Superior temporal gyrus (tissue), 1 donor: ENCODE data around the gene USP32.
A peak's percentile ranks its signal among the peaks of the same experiment; 100 is the strongest.
"Not testable (repeated sequence)": the region's sequence is repeated elsewhere in the genome, so short reads cannot be mapped to it uniquely, and the experiment has no call there.

ENCODE experiments used
- DNase-seq: peaks from one replicate; pipeline ENCODE4 v3.0.0-alpha.2; 2016; ENCODE audit errors: extremely low spot score

Gene USP32

DNA sequence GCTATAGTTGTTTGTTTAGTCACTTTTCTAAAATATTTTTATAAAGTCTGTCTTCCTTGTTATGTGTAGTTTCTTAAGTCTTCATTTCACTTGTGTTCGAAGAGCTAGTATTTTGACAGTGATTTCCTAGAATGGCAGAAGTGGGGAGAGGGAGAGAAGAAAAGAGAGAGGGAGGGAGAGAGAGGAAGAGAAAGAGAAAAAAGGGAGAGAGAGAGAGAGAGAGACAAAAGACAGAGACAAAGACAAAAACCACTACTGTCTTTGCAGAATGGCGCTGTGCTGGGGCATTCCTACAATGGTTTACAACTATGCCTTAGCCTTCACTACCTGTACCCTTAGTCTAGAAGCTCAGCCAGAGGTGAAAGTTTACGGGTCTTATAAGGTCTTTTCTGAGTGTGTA lies 151.6 kb downstream of the USP32 start:
- no peak for DNase-seq

DNA sequence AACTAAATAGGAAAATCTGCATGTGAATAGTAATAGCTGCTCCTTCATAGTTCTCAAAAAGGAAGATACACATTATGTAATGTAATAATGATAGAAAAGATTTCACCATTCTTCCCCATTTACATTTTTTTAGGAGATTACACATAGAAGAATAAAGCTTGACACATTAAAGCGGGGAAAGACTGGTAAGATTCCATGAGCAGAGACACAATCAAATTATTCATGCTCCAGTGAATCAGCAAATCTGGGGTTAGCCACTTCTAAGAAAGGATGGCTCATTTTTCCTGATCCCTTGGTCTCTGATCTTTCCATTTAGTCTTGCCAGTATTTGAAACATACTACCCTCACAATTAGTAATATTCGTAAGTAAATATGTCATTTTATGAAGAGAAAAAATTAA lies 160.2 kb downstream of the USP32 start:
- DNase-seq: peak; percentile 78

DNA sequence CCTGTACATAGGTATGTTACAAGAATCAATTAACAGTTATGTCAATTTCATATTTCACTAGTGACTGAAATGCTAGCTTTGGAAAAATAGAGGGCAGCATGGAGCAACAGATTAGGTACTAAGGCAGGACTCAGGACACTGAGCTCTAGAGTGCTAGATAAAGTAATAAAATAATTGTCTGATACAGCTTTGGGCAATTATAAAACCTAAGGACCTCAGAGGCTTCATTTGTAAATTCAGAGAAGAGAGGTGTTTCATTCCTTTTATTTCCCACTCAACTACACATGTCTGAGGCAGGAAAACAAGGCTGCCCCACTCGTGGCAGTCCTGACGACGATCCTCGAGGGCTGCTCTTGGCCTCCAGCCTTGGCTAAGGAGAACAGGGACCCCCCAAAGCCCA lies 160.7 kb downstream of the USP32 start:
- DNase-seq: peak; percentile 83

DNA sequence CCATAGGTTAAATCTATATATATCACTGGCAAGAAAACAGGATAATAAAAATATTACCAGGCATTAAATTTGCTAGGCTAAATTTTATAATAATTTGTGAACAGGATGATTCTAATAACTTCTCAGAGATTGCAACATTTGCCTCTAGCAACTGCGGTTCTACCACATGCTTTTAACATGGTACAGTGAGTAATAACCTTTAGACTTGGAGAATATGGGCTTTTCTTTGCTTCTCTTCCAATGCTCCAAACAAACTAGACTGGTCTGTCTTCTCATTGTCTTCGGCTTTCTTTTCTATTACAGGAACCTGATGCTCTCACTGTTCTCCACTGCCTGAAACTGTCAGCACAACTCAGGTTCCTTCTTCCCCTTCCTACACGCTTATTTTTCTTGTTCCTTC lies 161.6 kb downstream of the USP32 start:
- DNase-seq: no peak

DNA sequence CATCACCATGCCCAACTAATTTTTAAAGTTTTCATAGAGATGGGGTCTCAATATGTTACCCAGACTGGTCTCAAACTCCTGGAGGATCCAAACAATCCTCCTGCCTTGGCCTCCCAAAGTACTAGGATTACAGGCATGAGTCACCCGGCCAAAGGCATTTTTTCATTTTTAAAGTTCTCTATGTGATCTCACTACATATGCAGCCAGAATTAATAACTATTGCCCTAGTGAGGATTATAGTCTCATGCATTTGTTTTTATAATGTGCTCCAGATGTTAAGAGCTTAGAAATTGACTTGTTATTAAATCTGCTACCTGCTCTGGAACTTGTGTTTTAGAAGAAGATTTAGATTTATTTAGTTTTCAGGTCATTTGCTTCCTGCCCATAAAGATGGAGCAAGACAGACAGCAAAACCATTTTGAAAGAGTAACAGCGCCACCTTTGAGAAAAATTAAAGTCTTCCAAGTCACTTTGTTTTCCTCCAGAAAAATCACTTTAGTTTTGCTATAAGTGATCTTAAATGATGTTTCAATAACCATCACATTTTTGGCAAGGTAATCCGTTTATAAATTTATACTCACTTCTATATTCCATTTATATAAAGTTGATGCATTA lies 162.6 kb downstream of the USP32 start:
- DNase-seq: no peak

DNA sequence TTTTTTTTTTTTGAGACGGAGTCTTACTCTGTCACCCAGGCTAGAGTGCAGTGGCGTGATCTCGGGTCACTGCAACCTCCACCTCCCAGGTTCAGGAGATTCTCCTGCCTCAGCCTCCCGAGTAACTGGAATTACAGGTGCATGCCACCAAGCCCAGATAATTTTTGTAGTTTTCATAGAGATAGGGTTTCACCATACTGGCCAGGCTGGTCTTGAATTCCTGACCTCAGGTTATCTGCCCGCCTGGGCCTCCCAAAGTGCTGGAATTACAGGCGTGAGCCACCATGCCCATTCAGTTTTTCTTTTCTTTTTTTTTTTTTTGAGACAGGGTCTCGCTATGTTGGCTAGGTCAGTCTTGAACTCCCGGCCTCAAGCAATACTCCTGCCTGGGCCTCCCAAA lies 164.7 kb downstream of the USP32 start:
- not testable (repeated sequence) for DNase-seq

DNA sequence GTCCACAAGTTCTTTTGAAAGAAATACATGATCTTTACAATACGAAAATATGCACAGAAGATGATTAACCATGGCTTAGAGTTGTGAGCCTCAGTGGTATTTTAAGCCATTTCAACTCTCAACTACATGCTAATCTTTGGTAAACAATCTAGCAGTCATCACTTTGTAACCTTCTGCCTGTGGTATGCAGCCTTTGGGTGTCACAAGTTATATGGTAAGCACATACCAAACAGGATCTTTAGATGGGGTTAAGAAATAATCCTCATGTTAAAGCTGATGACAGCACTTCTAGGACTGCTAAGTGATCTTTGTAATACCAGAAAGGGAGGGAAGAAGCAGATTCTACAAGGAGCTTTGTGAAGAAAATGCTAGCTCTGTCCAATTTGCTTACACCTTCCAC lies 167.9 kb downstream of the USP32 start:
- DNase-seq: no peak

DNA sequence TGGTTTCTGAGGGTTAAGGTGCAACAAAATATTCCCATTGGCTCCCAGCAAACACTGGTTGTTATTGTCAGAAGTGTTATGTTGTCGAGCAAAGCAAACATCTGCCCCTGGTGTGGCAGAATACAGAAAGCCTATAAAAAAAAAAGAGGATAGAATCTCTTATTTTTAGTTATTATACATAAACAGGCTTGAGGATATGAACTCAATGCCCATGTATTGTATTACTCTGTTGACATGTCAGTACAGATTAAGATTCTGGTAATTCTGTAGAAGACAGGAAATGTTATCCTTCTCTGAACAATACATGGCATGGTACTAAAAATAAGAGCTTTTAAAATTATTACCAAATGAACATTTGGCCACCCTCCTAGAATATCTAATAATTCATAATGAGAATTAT lies 168.5 kb downstream of the USP32 start:
- no peak for DNase-seq

DNA sequence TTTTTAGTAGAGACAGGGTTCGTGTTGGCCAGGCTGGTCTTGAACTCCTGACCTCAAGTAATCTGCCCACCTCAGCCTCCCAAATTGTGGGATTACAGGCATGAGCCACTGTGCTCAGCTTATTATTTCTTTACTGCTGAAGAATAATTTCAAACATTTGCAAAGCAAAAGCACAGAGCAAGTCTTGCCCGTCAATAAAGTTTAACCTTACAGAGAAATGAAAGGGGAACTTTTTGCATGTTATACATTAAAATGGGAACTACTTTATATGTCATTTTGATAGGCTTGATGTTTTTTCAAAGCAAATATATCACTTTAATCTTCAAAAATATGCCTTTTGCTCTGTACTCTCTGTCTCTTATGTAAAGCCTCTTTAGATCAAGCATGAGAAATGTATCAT lies 173.2 kb downstream of the USP32 start:
- not testable (repeated sequence) for DNase-seq

DNA sequence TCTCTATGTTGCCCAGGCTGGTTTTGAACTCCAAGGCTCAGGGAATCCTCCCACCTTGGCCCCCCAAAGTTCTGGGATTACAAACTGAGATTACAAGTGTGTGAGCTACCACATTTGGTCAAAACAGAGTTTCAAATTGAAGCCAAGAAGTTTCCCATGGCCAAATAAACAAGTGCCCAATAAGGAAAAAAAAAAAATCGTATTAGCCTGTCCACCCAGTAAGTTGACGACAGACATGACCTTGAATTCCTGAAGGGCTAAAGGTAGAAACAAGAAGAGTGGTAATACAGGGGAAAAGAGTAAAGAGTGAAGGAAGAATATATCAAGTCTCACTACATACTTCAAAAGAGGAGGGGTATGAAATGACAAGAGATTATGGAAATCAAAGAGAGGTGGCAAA lies 176.0 kb downstream of the USP32 start:
- DNase-seq: not testable (repeated sequence)

DNA sequence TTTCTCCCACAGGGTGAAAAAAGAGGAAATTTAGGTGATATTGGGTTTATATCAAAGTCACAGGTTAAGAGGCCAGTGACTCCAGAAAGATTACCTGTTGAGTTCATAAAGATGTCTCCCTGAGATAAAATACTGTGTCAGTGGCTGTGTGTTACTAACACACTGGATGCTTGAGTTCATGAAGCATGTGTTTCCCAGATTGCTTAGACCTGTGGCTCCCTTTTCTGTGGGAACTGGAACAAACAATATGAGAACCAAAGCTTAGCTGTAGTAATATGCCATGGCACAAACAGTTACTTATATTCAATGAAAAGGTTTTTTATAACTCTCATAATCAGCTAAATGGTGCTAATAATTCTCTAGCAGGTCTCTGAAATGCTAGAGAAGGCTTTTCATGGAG lies 180.7 kb downstream of the USP32 start:
- not testable (repeated sequence) for DNase-seq

DNA sequence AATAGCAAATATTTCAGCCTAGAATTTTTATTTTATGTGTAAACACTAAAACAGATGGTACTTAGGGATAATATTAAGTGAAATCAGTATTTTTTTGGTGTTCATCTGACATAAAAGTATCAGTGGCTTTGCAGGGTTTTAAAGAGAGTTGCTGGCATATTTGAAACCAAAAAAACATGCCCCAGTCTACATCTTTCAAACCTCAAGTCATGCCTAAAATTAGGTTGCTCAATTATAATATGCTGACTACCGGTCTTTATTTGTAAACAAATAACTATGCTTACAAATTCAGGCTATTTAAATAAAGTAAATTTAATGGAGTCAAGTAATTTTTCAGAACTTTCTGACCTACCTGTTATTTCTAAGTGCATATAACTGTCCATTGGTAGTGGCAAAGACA lies 183.6 kb downstream of the USP32 start:
- DNase-seq: not testable (repeated sequence)

DNA sequence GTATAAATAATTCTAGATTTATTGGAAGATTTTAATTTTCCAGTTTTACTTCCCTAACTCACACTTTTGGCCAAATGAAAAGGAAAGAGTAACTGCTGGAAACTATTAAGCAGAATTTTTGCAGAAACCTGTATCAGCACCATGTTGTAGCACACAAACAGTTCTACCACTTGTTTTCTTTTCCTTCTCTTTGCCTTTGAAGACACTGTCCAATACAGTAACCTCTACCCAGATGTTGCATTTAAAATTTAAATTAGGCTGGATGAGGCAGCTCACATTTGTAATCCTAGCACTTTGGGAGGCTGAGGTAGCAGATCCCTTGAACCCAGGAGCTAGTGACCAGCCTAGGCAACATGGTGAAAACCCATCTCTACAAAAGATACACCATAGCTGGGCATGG lies 186.2 kb downstream of the USP32 start:
- DNase-seq: not testable (repeated sequence)

DNA sequence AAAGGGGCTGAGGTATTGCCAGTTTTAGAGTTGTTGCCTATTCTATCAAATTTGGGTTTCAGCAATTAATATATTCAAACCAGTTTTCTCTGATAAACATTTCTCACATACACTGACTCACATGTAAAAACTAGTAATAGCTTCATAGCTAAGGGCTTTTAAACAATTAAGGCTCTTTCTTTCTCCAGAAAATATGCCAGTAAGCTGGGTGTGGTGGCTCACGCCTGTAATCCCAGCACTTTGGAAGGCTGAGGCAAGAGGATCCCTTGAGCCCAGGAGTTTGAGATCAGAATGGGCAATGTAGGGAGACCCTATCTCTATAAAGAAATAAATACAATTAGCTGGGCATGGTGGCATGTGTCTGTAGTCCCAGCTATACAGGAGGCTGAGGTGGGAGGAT lies 193.3 kb downstream of the USP32 start:
- DNase-seq: not testable (repeated sequence)

DNA sequence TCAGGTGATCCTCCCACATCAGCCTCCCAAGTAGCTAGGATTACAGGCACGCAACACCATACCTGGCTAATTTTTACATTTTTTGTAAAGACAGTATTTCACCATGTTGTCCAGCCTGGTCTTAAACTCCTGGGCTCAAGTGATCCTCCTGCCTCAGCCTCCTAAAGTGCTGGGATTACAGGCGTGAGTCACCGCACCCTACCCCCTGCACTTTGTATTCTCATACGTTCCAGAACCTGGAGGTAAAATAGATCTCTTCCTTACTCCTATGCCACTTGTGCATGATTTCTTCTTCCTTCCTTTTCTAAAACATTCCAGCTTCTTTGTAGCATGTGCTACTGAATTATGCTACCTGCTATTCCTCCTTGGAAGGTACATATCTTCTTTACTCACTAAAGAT lies 197.8 kb downstream of the USP32 start:
- not testable (repeated sequence) for DNase-seq

DNA sequence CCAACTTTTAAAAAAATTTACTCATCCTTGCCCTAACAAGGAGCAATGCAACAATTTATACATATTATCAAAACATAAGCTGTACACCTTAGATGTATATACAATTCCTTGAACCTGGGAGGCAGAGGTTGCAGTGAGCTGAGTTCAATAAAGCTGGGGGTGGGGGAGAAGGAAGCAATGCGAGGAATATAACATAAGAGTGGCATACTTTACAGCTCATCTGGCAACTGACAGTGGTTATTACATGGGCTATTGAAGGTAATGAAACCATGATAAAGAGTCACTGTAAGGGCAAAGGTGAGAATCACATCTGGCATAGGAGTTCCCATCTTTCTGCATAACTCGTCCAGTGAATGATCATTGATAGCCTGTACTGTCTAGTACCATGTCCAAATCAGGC lies 198.5 kb downstream of the USP32 start:
- no peak for DNase-seq

DNA sequence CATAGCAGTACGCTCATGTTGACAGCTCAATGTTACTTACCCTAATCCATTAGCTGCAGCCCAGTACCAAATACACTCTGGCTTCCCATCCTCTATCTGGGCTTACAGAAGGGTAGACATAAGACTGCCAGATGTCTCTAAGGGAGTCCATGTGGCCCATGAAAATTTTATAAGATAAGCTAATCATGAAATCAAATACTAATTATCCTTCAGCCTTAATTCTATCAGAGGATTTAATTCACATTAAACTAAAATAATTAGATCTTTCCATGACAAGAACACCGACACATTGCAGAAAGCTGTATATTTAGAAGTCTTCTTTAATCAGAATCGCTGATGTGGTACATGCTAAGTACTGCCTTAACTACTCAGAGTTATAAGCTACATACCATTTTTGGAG lies 198.9 kb downstream of the USP32 start:
- DNase-seq: not testable (repeated sequence)

DNA sequence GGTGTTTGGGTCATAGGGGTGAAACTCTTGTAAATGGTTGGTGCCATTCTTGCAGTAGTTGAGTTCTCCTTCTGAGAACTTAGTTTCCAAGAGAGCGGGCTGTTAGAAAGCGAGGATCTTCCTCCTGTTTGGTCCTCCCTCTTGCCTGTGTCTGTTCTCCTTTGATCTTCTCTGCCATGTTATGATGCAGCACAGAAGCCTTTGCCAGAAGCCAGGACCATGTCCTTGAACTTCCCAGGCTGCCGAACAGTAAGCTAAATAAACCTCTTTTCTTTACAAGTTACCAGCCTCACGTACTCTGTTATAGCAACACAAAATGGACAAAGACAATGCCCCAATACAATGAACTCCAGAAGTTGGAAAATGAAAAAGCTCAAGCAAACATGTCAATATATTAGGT lies 201.9 kb downstream of the USP32 start:
- DNase-seq: not testable (repeated sequence)

DNA sequence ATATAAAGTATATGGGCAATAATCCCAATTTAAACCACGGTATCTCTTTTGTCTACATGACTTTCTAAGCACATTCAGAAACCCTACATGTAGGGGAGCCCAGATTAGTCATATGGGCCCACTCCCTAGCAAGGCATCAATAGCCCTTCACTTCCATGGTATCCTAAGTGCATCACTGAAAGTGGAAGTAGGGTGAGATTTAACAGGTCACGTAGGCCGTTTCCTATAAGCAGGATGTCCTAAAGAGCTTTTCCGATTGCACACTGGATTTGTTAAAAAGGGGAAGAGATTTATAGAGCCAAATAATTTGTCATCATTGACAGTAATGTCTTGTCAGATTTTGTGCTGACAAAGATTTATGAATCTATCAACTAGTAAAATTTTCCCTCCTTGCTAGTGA lies 203.2 kb downstream of the USP32 start:
- DNase-seq: no peak

DNA sequence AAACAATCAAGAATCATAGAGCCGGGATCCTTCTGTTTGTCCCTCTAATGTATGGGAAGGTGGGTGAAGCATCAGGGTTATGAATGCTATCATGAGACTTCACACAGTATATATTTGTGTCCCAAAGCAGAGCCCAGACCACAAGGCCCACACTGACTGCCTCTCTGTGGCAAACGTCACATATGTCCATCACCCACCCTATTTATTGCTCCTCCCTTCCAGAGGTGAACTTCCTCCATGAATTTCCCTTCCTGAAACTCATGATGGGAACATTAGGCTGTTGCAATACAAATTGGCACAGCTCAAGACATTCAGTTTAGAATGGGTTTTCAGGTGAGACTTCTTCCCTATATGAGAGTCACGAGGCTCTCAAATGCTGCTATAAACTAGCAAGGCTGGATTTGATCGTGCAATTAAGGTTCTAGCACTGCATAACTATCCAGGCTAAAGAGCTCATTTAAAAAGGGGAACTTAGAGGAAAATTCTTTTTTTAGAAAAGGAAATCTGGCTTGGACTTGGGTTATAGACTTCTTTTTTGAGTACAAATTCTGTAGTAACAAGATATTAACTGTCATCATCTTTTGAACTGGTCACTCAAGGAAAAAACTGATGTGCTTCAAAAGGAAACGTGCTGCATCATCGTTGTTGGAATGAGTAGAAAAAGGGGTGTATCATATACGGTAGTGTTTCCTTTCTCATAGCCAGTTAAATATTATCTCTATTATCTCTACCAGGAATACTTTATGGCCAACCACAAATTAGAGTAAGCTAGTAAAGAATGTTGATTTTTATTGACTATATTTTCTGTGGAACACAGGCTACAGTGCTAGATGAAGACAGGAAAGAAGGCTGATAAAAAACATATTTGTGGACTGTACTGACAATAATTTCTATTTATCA lies 204.8 kb downstream of the USP32 start:
- DNase-seq: not testable (repeated sequence)

DNA sequence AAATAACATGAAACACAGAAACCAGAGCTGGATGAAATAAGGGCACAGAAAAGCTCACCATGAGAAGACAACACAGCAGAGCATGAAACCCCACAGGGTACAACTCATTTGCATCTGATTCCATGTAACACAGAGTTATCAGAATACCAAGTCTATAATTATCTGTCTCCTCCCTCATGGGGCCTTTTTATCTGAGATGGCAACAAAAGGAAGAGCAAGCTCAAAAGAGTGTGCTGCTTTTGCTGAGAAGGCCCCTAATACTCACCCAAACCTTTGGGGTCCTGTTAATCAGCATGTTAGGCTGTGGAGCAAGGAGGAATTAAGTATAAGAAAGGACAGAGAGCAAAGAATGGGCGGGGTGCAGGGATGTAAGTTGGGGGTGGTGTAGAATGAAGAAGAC lies 205.6 kb downstream of the USP32 start:
- not testable (repeated sequence) for DNase-seq

DNA sequence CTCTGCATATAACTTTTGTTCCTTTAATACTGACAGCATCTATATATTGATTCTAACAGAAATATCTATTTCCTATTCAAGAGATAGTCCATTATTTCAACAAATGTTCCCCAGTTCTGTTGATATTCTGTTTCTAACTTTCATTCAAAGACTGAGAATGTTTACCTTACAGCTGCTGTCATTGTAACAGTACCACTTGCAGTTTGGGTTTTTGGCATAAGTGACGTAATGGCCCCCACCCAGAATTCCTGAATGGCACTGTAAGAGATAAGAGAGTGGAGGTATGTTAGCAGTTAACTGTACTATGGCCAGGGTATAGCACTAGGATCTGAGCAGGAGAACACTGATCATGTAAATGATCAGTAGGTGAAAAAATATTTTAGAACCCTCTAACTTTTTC lies 211.6 kb downstream of the USP32 start:
- not testable (repeated sequence) for DNase-seq

DNA sequence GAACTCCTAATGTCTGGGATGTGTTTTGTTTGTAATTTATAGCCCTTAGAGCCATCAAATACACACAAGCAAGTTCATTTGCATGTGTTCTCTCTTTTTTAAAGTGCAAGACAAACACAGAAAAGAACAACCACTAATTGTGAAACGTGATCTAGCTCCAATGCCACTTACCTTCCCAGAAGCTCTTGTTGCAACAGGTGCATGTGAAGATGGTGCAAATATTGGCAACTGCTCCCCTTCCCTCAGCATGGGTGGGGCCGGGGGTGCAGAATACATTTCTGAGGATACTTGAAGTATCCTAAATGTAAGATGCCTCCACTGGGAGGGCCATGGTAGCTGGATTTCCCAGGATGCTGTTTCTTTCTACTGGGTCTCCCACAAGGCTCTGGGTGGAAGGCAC lies 213.8 kb downstream of the USP32 start:
- DNase-seq: not testable (repeated sequence)
